Activated T-cell treated with anti-CD3 and anti-CD28 coated beads, Interleukin-2, amount 50 U/mL, for 48 hours (primary cell): Measurements from ENCODE around the gene NKG7.
A peak's percentile ranks its signal among the peaks of the same experiment; 100 is the strongest.
"Not testable (repeated sequence)": the region's sequence is repeated elsewhere in the genome, so short reads cannot be mapped to it uniquely, and the experiment has no call there.

Experiments used
- DNase-seq, 2 experiments: peaks; one replicate each; pipeline ENCODE4 v3.0.0-alpha.2; 2020

NKG7 gene, protein sequence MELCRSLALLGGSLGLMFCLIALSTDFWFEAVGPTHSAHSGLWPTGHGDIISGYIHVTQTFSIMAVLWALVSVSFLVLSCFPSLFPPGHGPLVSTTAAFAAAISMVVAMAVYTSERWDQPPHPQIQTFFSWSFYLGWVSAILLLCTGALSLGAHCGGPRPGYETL

DNA sequence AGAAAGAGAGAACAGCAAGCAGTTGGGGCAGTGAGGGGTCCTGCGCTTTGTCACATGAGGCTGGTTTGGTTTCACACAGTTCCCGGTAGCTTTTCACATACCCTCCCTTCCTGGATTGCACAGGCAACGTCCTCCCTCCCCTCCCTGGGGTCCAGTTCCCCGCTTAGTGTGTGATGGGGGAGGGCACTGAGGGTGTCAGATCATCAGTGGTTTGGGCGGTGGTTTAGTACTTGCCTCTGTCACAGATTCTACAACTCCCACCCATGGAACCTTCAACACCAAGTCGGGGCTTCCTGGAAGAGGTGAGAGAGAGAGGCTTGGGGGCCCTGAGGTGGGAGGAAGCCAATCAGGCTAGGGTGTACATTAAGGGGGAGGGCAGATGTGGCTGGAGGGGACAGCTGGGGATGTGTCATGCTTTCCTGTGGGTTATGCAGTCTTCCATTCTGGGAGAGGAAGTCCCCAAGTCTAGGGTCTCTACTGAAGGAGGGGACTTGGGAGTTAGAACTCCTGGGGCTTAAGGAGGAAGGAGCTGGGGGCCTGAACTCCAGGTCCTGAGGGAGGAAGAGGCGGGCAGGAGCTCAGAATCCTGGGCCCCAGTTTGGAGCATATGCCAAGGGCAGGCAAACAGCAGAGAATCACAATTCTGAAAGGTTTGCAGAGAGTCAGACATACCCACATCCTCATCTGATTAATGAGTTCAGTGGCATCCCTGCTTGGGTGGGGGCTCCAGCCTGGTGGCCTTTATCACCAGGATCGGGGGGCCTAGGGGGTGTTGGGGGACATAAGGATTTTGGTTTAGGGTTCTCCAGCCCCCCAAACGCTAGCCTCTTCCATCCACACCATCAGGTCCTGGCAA lies at the start of gene NKG7:
NKG7 (minus strand) TSS at position 6 of the 856 bp plus-strand sequence. CDS start 119 bp downstream, outside the sequence.
- DNase-seq, result peak; percentile 86 to 89

DNA sequence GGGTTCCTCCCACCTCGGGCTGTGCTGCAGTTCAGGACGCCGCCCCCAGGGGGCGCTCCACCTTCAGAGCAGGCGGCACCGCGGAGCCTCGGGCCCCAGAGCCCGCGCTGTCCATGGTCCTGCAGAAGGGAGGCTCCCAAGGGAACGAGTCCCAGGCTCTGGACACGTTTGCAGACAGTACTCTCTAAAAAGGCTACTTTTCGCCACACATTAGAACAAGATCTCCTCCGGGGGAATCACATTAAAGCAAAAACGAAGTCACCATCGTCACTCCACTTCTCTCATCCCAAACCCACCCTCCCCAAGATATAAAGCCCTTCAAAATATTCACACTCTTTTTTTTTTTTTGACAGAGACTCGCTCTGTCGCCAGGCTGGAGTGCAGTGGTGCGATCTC lies 49.6 kb upstream of the NKG7 start:
- DNase-seq, result peak; percentile 95 to 96

DNA sequence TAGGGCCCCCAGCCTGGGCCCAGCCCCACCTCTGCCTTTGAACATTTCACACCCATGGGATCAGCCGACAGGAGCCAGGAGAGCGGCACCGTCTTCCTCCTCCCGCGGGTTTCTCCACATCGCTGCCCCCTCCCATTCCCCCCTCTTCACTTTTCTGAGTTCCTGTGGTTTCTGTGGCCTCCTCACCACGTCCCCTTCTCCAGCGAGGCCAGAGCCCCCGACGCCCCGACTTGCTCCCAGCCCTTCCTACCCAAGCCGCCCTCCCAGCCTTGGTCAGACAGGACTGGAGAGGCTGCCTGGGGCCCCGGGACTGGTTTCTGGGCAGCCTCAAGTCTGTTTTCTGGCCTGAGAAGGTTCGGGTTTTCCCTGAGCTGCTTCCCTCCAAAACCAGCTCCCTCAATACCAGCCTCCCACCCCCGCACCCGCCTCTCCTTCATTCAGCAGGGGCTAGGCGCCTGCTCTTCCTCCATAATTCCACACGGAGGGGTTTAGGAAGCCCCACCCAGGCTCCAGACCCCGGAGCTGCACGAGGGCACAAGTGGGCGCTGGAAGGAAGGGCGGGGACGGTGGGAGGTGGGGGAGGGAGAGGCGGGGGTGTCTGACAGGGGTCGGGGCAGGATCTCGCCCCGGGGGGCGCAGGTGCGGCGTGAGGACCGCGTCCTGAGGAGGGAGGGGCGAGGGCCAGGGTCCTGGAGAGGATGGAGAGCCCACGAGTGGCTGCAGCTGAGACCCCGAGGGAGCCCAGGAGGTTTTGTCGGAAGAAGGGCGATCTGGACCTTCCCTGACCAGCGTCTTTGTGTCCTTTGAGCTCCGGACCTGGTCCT lies 49.0 kb upstream of the NKG7 start:
- DNase-seq, result peak; percentile 34 to 39

DNA sequence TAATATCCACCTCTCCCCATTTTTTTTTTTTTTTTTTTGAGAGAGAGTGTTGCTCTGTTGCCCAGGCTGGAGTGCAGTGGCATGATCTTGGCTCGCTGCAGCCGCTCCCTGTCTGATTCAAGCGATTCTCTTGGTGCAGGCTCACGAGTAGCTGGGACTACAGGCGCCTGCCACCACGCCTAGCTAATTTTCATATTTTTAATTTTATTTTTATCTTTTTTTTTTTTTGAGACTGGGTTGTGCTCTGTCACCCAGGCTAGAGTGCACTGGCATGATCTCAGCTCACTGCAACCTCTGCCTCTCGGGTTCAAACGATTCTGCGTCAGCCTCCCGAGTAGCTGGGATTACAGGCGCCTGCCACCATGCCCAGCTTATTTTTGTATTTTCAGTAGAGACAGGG lies 48.1 kb upstream of the NKG7 start:
- not testable (repeated sequence) for DNase-seq

DNA sequence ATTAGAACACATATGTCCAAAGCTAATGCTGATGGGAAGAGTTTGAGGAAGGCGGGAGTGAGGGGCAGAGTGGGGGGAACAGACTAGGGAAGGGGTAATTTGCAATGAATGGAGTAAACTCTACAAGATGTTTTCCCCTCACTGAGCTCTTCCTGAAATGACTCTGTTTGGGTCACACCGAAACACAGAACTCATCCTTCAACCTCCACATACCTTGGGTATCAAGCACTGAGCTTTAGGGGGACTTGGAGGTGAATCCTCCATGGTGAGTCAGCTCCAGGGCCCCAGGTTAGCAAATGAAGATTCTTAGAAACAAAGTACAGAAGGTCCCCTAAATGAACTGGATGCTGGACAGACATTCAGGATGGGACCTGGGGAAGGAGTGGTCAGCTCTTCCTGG lies 46.3 kb upstream of the NKG7 start:
- DNase-seq, result no peak

DNA sequence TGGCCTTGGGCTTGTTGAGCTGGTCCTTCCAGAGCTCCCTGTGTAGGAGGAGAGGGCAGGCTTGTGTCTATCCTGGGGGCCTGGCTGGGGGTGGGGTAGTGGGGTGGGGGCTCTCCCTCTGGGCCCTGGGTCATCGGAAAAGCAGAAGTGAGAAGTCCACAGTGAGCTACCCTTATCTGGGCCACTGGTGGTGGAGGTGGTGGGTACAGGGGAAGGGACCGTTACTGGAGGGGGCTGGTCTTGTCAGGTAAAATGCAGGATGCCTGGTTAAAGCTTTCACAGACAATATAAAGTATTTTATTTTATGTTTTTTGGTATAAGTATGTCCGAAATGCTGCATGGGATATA lies 45.3 kb upstream of the NKG7 start:
- no peak for DNase-seq

DNA sequence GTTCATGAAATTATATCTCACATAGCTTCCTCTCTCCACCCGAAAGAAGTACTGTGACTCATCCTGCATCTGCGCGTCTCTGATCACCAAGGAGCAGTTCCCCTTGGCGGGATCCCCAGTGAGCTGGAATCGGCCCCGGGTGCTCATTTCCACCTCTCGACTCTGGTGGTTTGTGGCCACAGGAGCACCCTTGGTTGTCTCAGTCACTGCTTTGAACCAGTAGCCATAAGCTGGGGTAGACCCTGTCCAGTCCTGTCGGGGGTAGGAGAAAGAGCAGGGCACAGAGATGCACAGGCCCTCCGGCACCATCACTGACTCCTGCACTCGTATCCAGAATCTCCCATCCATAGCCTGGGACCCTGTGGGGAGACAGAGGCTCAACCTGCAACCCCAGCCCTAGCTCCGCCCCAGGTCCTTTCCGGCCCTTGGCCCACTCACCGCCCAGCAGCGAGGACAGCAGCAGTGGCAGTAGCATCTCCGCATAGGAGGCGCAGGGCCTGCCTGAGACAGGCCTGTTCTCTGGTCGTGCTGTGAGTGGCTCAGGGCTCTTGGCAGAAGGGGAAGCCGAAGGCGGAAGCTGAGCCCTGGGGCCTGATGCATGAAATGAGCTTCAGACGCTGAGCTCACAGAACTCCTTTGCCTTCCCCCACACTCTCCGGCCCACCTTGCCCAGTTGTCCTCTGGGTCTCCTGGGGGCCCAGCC lies 44.8 kb upstream of the NKG7 start, which contains the start of gene SIGLEC10:
SIGLEC10 (minus strand) TSS at position 536 of the 703 bp plus-strand sequence; CDS start at position 475, 61 bp downstream.
- peak; percentile 73 to 76 for DNase-seq

DNA sequence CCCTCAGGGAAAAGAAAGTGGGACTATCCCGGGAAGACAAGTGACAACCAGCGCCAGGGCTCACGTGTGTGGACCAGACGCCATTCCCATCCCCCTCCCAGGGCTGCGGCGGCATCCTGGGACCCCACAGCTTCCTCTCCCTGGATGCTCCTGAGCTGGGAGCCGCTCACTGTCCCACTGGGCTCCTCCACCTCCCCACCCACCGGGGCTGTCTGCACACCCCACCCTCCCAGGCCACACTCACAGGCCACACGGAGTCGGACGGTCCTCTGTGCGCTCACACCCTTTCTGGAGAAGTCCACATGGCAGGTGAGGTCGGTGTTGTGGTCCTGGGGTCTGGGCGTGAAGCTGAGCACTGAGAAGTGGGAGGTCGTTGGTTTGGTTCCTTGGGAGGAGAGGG lies 44.0 kb upstream of the NKG7 start:
- not testable (repeated sequence) for DNase-seq

DNA sequence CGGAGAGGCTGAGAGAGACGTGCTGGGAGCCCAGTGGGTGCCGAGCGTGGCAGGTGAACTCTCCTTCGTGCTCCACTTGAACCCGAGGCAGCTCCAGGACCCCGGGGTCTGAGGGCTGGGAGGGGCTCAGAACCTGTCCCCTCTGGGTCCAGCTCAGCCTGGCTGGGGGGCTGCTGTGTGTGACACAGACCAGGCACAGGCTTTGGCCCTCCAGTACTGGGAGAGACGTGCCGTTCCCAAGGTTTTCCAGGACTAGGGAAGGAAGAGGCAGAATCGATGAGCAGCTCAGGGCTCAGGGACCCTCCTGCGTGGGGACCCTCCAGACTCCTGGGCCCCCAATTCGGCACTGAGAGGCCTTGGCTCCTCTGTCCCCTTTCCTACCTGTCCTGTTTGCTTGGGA lies 42.7 kb upstream of the NKG7 start:
- no peak for DNase-seq

DNA sequence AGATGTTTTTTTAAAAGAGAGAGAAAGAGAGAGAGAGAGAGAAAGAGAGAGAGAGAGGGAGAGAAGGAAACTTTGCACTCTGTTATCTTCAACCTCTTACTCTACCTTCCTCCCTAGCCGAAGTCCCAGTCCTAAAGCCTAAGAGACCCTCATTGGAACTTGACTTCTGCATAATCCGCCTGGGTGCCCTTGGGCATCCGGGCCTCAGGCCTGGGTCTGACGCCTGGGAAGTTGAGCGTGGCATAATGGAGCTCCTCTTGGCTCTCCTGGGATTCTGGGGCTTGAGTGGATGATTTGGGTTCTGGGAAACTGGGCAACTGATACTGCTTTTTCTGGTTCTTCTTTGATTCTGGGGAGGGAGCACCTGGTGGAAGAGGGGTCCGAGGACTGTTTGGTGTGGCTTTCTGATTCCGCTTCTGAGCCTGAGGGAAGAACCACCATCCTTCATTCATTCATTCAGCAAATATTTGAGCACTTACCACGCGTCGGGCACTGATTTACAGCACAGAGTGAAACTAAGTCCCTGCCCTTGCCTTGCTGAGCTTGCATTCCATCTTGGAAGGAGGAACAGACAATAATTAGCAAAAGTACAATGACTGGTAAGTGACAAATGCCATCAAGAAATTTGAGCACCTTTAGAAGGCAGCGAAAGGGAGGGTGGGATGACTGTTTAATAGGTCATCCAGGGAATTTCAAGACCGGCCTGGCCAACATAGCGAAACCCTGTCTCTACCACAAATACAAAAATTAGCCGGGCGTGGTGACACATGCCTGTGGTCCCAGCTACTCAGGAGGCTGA lies 38.7 kb upstream of the NKG7 start:
- no peak for DNase-seq

DNA sequence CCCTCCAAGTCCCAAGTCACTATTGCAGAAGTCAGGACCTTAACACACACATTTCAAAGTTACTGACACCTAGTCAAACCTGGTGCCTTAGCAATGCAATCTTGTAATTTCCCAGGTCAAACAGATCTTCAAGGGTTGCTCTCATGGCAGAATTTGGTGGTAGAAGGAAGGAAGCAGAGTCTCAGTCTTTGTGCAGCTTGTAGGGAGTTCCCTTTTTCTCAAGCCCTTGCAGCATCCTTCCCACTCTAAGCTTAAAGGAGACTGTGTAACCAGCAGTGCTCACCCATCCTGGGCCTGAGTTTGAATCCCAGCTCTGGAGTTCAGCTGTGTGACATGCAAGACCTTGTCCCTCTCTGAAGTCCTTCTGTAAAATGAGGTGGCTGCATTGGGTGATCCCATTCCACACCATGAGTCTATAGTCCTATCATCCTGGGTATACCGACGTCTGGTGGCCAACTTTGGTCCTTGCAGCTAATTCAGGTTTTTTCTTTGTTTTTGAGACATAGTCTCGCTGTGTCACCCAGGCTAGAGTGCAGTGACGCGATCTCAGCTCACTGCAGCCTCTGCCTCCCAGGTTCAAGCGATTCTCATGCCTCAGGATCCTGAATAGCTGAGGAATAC lies 35.2 kb upstream of the NKG7 start:
- peak; percentile 42 to 51 for DNase-seq

DNA sequence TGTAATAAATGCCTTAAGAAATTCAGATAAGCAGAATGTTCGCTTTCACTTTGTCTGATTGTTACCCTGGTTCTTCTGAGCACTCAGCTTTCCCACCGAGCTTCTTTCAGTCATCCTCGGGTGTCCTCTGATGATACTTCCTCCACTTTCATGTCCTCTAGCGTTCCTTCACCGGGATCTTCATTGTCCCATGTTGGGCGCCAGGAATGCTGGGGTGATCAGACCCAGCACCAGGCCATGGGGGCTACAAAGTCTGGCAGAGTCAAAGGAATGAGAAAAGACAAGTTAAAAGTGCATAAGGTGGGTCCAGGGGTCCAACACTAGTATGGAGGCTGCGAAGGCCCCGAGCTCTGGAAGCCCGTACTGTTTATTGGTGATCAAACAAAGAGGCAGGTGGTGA lies 29.7 kb upstream of the NKG7 start:
- DNase-seq, result no peak

DNA sequence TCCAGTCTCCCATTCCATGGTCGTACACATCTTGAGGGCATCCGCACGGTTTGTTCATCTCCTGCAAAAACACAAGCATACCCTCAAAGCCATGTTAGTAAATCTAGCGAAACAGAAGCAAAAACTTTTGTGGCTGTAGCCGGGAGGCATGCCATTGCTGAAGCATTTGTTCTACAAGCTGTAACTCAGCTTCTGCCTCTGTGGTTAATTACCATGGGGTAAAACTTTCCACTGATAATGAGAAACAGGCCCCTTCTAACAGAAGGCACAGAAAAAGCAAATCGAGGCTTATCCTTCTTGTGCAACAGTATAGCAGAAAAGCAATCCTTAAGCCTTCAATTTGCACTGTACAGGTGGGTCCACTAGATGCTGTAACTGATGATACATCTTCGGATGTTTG lies 27.5 kb upstream of the NKG7 start:
- DNase-seq, result not testable (repeated sequence)

DNA sequence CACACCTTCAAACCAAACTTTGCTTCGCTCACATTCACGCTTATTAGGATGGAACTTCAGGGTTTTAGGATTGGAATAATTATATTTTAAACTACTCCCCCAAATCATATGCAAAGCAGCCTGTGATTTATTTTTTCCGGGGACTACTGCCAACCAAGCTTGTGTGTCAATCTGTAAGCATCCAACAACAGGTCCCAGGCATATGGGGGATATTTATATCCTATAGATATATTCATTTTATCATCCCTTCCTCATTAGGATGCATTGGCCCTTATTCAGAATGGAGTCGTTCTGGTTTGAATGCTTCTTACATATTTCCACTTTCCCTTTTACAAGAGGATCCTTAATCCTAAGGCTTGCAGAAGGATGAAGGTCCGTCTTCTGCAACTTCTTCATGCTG lies 26.8 kb upstream of the NKG7 start:
- DNase-seq, result no peak

DNA sequence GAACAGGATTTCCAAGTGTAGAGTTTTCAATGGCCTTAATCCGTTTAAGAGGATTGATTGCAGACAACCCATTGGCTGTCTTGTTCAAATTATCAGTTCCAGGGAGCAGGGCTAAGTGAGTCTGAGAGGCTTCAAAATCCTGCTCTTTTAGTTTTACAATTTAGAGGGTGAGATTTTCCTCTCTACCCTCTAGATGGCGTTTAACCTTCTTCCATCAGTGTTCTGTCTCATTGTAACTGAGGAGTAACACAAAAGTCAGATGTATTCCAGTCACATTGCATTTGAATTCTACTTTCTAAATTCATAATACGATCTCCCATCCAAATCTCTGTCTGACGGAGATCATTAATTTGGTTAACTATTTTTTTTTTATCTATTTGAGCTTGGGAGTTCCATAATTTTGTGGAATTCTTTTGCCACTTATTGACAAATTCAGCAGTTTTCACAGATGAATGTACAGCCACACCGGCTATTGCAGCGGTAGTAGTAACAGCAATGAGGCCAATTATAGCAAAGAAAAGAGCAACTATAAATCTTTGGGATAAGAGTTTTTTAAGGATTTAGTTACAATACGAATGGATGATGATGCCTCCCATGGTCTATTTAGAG lies 25.7 kb upstream of the NKG7 start:
- DNase-seq, result no peak

DNA sequence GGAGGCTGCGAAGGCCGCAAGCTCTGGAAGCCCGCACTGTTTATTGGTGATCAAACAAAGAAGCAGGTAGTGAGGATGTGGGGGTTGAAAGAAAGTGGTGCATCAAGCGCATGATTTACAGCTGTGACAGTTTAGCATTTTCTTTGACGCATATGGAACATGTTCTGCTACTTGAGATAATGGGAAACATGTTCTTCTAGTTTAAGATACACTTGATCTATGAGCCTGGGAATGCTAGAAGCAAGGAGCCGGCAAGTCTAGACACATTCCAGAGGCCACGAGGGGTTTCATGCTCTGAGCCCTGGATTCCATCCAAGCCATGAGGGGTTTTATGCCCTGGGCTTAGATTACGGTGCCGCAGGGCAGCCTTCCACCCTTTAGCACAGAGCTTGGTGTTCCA lies 25.0 kb upstream of the NKG7 start:
- not testable (repeated sequence) for DNase-seq

DNA sequence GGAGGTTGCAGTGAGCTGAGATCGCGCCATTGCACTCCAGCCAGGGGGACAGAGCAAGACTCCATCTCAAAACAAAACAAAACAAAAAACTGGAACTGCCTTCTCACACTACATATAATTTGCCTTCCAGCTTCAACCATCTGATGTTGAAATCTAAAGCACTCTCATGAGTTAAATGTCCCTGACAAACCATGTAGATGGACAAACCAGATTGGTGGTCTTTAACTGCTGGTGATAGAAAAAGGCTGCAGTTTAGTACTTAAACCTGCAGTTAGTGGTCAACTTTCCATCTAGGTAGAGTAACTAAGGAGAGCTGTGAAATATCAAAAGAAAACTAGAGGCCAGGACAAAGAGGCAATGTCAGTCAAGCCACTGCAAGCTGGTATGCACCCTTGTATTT lies 23.7 kb upstream of the NKG7 start:
- no peak for DNase-seq

DNA sequence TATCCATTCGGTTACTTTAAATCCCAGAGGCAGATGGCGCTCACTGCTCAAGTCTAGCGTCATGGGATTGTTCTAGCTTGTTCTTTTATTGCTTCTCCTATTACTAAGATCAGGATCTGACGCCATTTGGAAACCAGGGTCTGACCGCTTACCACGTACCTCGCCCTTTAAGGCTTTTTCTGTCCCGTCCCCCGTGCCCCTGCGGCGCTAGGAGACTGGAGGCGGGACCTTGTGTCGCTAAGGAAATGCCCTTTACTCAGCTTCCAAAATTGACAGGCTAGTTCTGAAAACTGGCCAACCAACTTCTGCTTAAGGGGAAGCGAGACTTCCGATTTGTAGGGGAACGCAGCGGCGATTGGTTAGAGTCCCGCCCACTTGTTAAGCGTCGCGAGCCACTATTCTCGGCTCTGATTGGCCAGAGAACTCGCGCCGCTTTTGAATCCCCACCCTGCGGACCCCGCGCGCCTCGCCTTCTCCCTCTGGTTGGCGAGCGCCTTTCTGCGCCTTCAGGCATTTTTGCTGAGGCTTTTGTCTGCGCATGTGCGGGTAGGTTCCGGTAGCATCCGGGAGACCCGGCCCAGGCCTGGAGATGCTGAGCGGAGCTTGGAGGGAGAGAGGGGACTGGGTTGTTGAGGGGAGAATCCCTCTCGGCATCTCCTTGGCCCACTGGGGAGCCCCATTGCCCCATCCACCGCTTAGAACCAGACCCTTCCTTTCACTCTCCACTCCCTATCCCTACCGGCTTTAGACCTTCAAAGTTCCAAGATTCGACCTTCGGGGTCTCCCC lies 21.8 kb upstream of the NKG7 start:
- peak; percentile 96 to 97 for DNase-seq

DNA sequence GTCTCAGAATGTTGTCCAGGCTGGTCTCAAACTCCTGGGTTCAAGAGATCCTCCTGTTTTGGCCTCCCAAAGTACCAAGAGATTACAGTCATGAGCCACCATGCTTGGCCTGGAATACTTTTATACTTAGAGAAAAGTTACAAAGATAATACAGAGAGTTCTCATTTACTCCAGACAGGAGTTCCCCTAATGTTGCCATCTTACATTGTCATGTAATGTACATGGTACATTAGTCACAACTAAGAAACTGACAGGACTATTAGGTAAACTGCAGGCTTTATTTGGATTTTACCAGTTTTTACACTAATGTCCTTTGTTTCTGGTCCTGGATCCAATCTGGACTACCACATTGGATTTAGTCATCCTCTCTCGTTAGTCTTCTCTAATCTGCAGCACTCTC lies 20.2 kb upstream of the NKG7 start:
- no peak for DNase-seq

DNA sequence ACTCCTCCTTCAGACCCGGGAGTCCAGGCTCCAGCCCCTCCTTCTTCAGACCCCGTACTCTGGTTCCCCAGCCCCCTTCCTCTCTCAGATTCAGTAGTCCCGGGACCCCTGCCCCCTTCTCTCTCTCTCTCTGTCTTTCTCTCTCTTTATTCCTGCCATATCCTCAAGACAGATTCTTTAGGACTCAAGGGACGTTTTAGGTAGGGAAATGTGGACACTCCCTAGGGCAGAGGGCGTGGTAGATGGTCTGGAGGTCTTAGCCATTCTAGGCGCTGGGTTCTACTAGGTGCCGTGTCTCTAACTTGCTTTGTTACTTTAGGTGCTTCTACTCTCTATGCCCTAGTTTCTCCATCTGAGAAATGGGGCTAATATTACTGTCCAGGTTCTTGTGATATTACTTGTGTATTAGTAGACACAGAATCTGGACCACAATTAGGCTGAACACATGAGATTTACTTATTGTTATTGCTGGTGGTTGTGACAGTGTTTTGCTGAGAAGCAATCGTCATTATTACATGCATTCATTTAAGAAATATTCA lies 18.7 kb upstream of the NKG7 start:
- DNase-seq, result no peak
